ENCODE data around the gene NUF2.
A peak's percentile ranks its signal among the peaks of the same experiment; 100 is the strongest.

The NUF2 gene

DNA sequence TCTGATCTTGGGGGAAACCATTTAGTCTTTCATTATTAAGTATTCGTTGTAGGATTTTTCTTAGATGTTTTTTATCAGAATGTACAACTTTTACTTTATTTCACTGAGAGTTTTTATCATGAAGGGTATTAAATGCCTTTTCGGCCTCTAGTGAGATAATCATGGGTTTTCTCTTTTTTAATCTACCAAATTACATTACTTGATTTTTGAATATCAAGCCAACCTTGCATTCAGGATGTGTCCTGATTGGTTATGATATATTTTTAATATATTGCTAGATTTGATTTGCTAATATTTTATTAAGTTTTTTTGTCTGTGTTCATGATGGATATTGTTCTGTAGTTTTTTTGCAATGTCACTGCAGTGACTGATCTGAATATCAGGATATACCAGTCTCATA lies 9.4 kb downstream of the NUF2 start:
- no peak overlapping the region for H2AK5ac ChIP-seq (ENCODE audit: low read length, severe bottlenecking)
- H3K18ac ChIP-seq (ENCODE audit: low read depth in 1 of 2, low read length in 2 of 2): no peak overlapping the region
- H3K9ac ChIP-seq (ENCODE audit: low read length): no peak overlapping the region
- no peak overlapping the region for H2BK5ac ChIP-seq (ENCODE audit: low read depth, low read length, poor library complexity, severe bottlenecking)
- H3K27ac ChIP-seq (ENCODE audit: low read length, poor library complexity, severe bottlenecking): no peak overlapping the region
- no peak overlapping the region for H2AFZ ChIP-seq (ENCODE audit: low read depth, low read length)
- H3K14ac ChIP-seq (ENCODE audit: low read length in 2 of 2): no peak overlapping the region
- DNase-seq: no peak
- no peak overlapping the region for H4K8ac ChIP-seq (ENCODE audit: low read length)
- H3K4ac ChIP-seq (ENCODE audit: low read depth in 1 of 2, low read length in 2 of 2): no peak overlapping the region
- no CpG with 5 or more reads among the region's 2 CpGs for WGBS
- H3K4me1 ChIP-seq (ENCODE audit: control insufficient read depth, insufficient read depth, low read depth, low read length): no peaks in the 10 kb centered on the region
- peaks cover 43% of the 10 kb centered on the region for H3K9me3 ChIP-seq (ENCODE audit: control insufficient read depth, low read length)
- no peak overlapping the region for H3K23ac ChIP-seq (ENCODE audit: low read length in 2 of 2)
- no peak overlapping the region for H2BK15ac ChIP-seq (ENCODE audit: low read depth, poor library complexity, severe bottlenecking)
- H3K36me3 ChIP-seq (ENCODE audit: control insufficient read depth in 1 of 2, insufficient read depth in 2 of 2, low read depth in 1 of 2, low read length in 2 of 2): peaks cover 0 to 15% of the 10 kb centered on the region in 2 experiments
- no peak overlapping the region for H4K91ac ChIP-seq (ENCODE audit: low read length)
- H3K4me3 ChIP-seq (ENCODE audit: insufficient read depth in 1 of 2, low read depth in 1 of 2, low read length in 2 of 2): no peak overlapping the region
- no peak overlapping the region for H2BK12ac ChIP-seq (ENCODE audit: low read length in 2 of 2)
- no peak overlapping the region for H2BK120ac ChIP-seq (ENCODE audit: low read depth, low read length)
- peaks cover 4% of the 10 kb centered on the region for H3K79me1 ChIP-seq (replicated peaks; ENCODE audit: low read length, poor library complexity, severe bottlenecking)
- no peak overlapping the region for H3K4me2 ChIP-seq (ENCODE audit: low read length, poor library complexity, severe bottlenecking)
- H3K27me3 ChIP-seq (ENCODE audit: control insufficient read depth in 1 of 2, insufficient read depth in 1 of 2, low read length in 2 of 2): no peaks in the 10 kb centered on the region

DNA sequence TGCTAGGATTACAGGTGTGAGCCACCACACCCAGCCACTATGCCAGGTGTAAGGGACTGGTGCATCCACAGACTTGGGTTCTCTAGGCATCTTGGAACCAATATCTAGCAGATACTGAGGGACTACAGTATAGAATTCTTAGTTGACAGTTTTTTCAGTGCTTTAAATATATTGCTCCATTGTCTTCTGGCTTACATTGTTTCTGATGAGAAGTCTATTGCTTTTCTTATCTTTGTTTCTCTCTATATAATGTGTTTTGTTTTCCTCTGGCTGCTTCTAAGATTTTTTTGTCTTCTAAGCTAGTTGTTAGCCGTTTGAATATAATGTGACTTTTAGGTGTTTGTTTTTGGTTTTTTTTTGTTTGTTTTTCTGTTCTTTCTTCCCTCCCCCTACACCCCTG lies 13.5 kb downstream of the NUF2 start:
- Histone ChIP-seq H3K23ac (ENCODE audit: low read length in 2 of 2) (no peak overlapping the region), H4K91ac (ENCODE audit: low read length) (no peak overlapping the region), H2BK120ac (ENCODE audit: low read depth, low read length) (no peak overlapping the region), H2AFZ (ENCODE audit: low read depth, low read length) (no peak overlapping the region), H2BK12ac (ENCODE audit: low read length in 2 of 2) (no peak overlapping the region), H3K4me3 (ENCODE audit: insufficient read depth in 1 of 2, low read depth in 1 of 2, low read length in 2 of 2) (no peak overlapping the region), H3K14ac (ENCODE audit: low read length in 2 of 2) (no peak overlapping the region), H3K4me2 (ENCODE audit: low read length, poor library complexity, severe bottlenecking) (no peak overlapping the region), H4K8ac (ENCODE audit: low read length) (no peak overlapping the region), H3K4me1 (ENCODE audit: control insufficient read depth, insufficient read depth, low read depth, low read length) (no peaks in the 10 kb centered on the region), H3K9ac (ENCODE audit: low read length) (no peak overlapping the region), H3K36me3 (ENCODE audit: control insufficient read depth in 1 of 2, insufficient read depth in 2 of 2, low read depth in 1 of 2, low read length in 2 of 2) (peaks cover 0 to 3% of the 10 kb centered on the region in 2 experiments), H3K79me1 (replicated peaks; ENCODE audit: low read length, poor library complexity, severe bottlenecking) (peaks cover 4% of the 10 kb centered on the region), H3K9me3 (ENCODE audit: control insufficient read depth, low read length) (peaks cover 34% of the 10 kb centered on the region), H3K18ac (ENCODE audit: low read depth in 1 of 2, low read length in 2 of 2) (no peak overlapping the region), H3K27ac (ENCODE audit: low read length, poor library complexity, severe bottlenecking) (no peak overlapping the region), H2BK15ac (ENCODE audit: low read depth, poor library complexity, severe bottlenecking) (no peak overlapping the region), H3K4ac (ENCODE audit: low read depth in 1 of 2, low read length in 2 of 2) (no peak overlapping the region), H3K27me3 (ENCODE audit: control insufficient read depth in 1 of 2, insufficient read depth in 1 of 2, low read length in 2 of 2) (no peaks in the 10 kb centered on the region), H2AK5ac (ENCODE audit: low read length, severe bottlenecking) (no peak overlapping the region), H2BK5ac (ENCODE audit: low read depth, low read length, poor library complexity, severe bottlenecking) (no peak overlapping the region)
- no CpG with 5 or more reads among the region's 1 CpG for WGBS
- DNase-seq: no peak

- H2BK12ac ChIP-seq (ENCODE audit: low read length in 2 of 2): no peak overlapping the region
- H3K14ac ChIP-seq (ENCODE audit: low read length in 2 of 2): peak overlapping the region in 1 of 2 experiments; percentile 15
- H3K4ac ChIP-seq (ENCODE audit: low read depth in 1 of 2, low read length in 2 of 2): no peak overlapping the region
- no peak overlapping the region for H3K4me2 ChIP-seq (ENCODE audit: low read length, poor library complexity, severe bottlenecking)
- H3K4me1 ChIP-seq (ENCODE audit: control insufficient read depth, insufficient read depth, low read depth, low read length): no peaks in the 10 kb centered on the region
- H2BK15ac ChIP-seq (ENCODE audit: low read depth, poor library complexity, severe bottlenecking): no peak overlapping the region
- DNase-seq: peak; percentile 6
- peaks cover 15% of the 10 kb centered on the region for H3K9me3 ChIP-seq (ENCODE audit: control insufficient read depth, low read length)
- no peak overlapping the region for H3K9ac ChIP-seq (ENCODE audit: low read length)
- H2BK120ac ChIP-seq (ENCODE audit: low read depth, low read length): no peak overlapping the region
- no peak overlapping the region for H3K23ac ChIP-seq (ENCODE audit: low read length in 2 of 2)
- H4K8ac ChIP-seq (ENCODE audit: low read length): no peak overlapping the region
- no peak overlapping the region for H3K4me3 ChIP-seq (ENCODE audit: insufficient read depth in 1 of 2, low read depth in 1 of 2, low read length in 2 of 2)
- H2AFZ ChIP-seq (ENCODE audit: low read depth, low read length): no peak overlapping the region
- H2BK5ac ChIP-seq (ENCODE audit: low read depth, low read length, poor library complexity, severe bottlenecking): no peak overlapping the region
- no peak overlapping the region for H2AK5ac ChIP-seq (ENCODE audit: low read length, severe bottlenecking)
- H3K18ac ChIP-seq (ENCODE audit: low read depth in 1 of 2, low read length in 2 of 2): no peak overlapping the region
- no peaks in the 10 kb centered on the region for H3K27me3 ChIP-seq (ENCODE audit: control insufficient read depth in 1 of 2, insufficient read depth in 1 of 2, low read length in 2 of 2)
- H3K27ac ChIP-seq (ENCODE audit: low read length, poor library complexity, severe bottlenecking): no peak overlapping the region
- H3K79me1 ChIP-seq (replicated peaks; ENCODE audit: low read length, poor library complexity, severe bottlenecking): peaks cover 2% of the 10 kb centered on the region
- H3K36me3 ChIP-seq (ENCODE audit: control insufficient read depth in 1 of 2, insufficient read depth in 2 of 2, low read depth in 1 of 2, low read length in 2 of 2): peaks cover 0 to 3% of the 10 kb centered on the region in 2 experiments
- no peak overlapping the region for H4K91ac ChIP-seq (ENCODE audit: low read length)
- no CpG with 5 or more reads among the region's 1 CpG for WGBS
Observed at GRCh38 chr1:163337631-163338030, 15.9 kb downstream of the NUF2 start.

- Histone ChIP-seq H3K36me3 (ENCODE audit: control insufficient read depth in 1 of 2, insufficient read depth in 2 of 2, low read depth in 1 of 2, low read length in 2 of 2) (peaks cover 0 to 6% of the 10 kb centered on the region in 2 experiments), H2AFZ (ENCODE audit: low read depth, low read length) (no peak overlapping the region), H3K4me2 (ENCODE audit: low read length, poor library complexity, severe bottlenecking) (no peak overlapping the region), H4K8ac (ENCODE audit: low read length) (no peak overlapping the region), H2BK15ac (ENCODE audit: low read depth, poor library complexity, severe bottlenecking) (no peak overlapping the region), H3K4me1 (ENCODE audit: control insufficient read depth, insufficient read depth, low read depth, low read length) (no peaks in the 10 kb centered on the region), H2BK120ac (ENCODE audit: low read depth, low read length) (no peak overlapping the region), H3K27ac (ENCODE audit: low read length, poor library complexity, severe bottlenecking) (no peak overlapping the region), H3K9ac (ENCODE audit: low read length) (no peak overlapping the region), H4K91ac (ENCODE audit: low read length) (no peak overlapping the region), H2AK5ac (ENCODE audit: low read length, severe bottlenecking) (no peak overlapping the region), H3K4ac (ENCODE audit: low read depth in 1 of 2, low read length in 2 of 2) (no peak overlapping the region), H3K9me3 (ENCODE audit: control insufficient read depth, low read length) (no peaks in the 10 kb centered on the region), H3K79me1 (replicated peaks; ENCODE audit: low read length, poor library complexity, severe bottlenecking) (peaks cover 1% of the 10 kb centered on the region), H2BK12ac (ENCODE audit: low read length in 2 of 2) (no peak overlapping the region), H3K27me3 (ENCODE audit: control insufficient read depth in 1 of 2, insufficient read depth in 1 of 2, low read length in 2 of 2) (no peaks in the 10 kb centered on the region), H3K4me3 (ENCODE audit: insufficient read depth in 1 of 2, low read depth in 1 of 2, low read length in 2 of 2) (no peak overlapping the region), H2BK5ac (ENCODE audit: low read depth, low read length, poor library complexity, severe bottlenecking) (no peak overlapping the region), H3K14ac (ENCODE audit: low read length in 2 of 2) (no peak overlapping the region), H3K18ac (ENCODE audit: low read depth in 1 of 2, low read length in 2 of 2) (no peak overlapping the region), H3K23ac (ENCODE audit: low read length in 2 of 2) (no peak overlapping the region)
- 86% methylated on average over 2 of the region's 4 CpGs for WGBS
- DNase-seq: peak; percentile 4
Observed at GRCh38 chr1:163346326-163346870, 24.6 kb downstream of the NUF2 start.
